GM18511 (cell line): Measurements from ENCODE around the gene KIAA0232.
"Not testable (repeated sequence)": the region's sequence is repeated elsewhere in the genome, so short reads cannot be mapped to it uniquely, and the experiment has no call there.

ENCODE experiments used
- ATAC-seq: cut with Tn5 transposase; IDR thresholded peaks from one replicate; pipeline ENCODE4 v1.9.1; 2021; ENCODE audit warnings: mild to moderate bottlenecking, moderate library complexity; ENCODE audit not compliant: unreplicated experiment

The KIAA0232 gene

DNA sequence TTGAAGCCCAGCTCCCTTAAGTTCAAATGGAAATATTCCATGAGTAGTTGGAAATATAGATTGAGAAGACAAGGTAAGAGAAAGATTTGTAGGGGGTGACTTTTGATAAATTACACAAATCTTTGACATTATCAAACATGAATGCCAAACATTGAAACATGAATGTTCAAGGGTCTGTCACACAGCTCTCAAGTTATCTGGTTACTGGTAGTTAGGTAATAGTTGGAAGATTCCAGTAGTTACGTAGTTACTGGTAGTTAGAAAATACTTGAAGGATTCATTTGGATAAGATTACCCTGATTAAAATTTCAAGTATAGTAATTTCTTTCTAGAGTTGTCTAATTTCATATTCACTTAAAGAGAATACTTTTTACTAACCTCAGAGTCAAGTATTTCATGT lies 20.7 kb downstream of the KIAA0232 start:
- ATAC-seq = no peak

DNA sequence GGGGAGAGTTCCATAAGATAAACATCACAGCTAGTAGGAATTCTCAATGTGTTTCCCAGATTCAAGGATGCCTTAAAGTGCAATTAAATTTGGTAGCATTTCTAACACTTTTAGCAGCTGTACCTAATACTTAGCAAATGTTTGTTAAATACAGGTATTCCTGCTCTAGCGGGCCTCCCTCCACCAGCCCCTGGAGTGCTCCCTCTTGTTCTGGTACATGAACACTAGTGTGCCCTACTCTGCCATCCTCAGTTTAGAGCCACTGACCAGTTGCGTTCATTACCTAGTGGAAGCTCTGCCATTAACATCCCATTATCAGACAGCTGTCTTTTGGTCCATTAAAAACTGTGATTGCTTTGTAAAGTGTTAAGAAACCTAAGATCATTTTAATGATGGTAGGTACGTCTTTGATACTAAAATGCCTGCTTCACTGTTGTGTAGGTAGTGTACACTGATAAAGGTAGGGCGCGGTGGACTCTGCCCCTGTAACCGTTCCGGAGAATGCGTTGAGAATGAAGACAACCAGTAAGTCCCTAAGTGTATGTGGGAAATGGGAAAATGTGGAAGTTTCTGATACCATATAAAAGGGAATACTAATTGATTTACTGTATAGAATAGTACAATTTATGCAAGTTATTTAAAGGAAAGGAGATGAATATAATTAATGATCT lies 21.7 kb downstream of the KIAA0232 start:
- no peak for ATAC-seq

DNA sequence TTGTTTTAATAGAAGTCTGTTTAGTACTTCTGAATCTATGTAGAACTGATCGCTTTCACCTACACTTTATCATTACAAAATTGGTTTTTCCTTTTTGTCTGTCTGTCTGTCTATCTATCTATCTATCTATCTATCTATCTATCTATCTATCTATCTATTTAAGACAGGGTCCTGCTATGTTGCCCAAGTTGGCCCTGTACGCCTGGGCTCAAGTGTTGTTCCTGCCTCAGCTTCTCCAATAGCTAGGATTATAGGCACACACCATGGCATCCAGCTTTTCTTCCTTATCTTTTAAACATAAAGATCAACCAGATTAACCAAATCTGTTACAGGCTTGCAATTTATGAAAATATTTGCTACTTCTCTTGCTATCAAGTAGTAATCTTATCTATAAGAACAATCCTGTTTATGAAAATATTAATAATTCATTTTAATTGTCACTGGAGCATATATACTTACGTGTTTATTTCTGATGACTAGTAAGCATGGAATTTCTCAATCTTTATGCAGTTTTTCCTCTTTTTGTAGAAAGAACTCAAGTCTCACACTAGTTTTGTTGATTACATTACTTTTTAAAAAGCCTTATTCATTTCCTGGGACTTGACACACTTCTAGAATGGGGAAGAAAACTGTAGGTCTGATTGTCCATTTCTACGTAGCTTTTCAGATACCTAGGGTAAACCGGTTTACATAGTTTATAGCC lies 24.5 kb downstream of the KIAA0232 start:
- no peak for ATAC-seq

DNA sequence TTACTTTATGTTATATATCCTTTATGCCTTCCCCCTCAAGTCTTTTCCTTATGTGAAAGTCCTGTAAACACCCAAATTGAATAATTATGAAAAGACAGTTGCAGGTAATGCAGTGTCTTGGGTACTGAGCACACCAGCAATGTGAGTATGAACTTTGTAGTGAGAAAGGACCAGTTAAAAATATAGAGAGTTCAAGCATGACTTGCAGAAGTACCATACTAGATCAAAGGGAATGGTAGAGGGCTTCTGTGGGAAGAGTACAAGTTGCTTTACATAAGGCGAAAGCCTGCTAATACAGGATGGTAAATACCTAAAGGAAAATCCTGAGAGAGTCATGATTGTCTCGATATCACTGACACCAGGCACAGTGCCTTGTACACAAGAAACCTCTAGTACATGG lies 25.7 kb downstream of the KIAA0232 start:
- no peak for ATAC-seq

DNA sequence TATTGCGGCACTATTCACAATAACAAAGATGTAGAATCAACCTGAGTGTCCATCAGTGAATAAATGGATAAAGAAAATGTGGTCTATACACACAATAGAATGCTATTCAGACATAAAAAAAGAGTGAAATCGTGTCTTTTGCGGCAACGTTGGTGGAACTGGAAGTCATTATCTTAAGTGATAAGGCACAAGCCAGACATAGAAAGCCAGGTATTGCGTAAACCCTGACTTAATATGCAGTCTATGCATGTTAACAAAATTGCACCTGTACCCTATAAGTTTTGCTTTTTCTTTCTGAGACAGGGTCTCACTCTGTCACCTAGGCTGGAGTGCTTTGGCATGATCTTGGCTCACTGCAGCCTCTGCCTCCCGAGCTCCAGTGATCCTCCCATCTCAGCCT lies 28.6 kb downstream of the KIAA0232 start:
- ATAC-seq = no peak

DNA sequence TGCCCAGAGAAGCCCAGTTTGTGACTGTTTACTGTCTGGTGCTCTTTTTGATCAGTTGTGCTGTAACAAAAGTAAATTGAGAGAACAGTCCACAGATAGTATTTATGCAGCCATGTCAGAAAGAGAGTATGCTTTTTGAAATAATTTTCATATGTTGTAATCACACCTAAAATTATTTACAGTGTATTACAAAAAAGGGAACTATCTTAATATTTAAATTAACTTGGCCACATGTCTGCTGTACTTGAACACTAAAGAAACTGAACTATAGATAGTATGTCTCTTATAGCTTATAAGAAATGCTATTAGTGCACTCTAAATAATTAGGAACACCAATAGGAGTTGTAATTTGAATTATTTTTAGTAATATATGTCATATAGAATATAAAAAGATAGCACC lies 30.2 kb downstream of the KIAA0232 start:
- ATAC-seq = no peak

DNA sequence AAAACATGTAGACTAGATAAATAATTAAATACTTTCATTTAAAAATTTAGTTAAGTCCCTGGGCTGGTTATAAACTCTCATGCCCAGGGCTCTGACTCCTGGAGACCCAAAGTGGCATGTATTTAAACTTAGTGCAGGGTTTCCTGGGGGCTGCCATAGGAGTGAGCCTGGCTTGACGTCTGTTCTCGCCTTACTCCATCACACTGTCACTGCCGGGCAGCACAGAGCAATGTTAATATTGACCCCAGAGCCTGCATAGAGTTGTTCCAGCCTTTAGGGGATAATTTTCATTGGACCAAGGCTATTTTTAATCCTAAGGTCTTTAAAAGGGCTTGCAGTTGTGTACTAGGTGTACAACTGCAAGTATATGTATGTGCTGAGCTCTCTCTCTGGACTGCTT lies 31.2 kb downstream of the KIAA0232 start:
- no peak for ATAC-seq

DNA sequence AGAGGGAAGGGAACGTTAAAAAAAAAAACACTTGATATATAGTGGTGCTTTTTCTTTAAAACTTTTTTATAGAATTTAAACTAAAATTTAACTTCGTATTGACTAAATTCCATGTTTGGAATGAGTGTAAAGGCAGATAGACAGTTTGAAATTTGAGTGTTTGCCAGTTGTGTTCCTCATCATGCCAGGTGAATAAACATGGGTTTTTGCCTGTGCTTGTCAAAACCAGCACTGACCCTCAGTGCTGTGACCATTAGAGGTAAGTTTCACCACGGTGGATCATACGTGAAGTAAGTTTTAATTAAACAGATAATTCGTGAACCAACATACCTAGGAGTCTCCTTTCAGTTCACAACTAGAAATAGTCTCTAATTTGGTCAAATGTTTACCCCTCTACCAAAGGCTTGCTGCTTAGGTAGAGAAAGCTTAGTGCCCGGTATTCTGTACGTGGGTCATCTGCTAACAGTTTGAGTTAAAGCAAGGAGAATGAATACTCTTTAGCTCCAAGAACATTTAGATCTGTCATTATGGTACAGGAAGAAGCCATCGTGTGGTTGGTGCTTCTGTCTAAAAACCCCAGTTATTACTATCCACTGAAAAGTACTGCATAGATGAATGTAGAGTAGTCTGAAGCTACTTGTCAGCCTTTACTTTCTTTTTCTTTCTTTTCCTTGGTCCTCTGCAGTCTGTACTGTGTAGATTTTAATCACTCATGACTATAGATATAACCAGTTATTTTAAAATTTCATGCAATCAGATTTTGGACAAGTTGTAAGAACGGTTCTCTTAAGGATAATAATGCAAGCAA lies 32.7 kb downstream of the KIAA0232 start:
- ATAC-seq = no peak

DNA sequence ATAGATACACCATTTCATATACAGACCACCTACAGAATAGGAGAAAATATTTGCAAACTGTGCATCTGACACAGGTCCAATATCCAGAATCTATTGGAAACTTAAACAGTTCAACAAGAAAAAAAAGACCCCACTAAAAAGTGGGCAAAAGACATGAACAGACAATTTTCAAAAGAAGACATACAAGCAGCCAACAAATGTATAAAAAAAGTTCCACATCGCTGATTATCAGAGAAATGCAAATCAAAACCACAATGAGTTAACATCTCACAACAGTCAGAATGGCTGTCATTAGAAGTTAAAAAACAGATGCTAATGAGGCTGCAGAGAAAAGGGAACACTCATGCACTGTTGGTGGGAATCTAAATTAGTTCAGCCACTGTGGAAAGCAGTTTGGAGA lies 36.8 kb downstream of the KIAA0232 start:
- no peak for ATAC-seq

DNA sequence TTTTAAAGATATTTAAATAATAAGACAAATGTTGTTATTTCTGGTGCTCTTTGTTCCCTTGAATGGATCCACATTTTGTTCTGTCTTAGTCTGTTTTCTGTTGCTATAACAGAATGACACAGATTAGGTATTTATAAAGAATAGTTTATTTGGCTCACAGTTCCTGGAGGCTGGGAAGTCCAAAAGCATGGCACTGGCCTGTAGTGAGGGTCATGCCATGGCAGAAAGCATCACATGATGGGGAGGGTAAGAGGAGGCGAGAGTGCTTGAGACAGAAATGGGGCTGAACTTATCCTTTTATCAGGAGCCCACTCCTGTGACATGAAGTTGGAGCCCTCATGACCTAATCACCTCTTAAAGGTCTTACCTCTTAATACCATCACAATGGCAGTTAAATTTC lies 38.2 kb downstream of the KIAA0232 start:
- ATAC-seq = no peak

DNA sequence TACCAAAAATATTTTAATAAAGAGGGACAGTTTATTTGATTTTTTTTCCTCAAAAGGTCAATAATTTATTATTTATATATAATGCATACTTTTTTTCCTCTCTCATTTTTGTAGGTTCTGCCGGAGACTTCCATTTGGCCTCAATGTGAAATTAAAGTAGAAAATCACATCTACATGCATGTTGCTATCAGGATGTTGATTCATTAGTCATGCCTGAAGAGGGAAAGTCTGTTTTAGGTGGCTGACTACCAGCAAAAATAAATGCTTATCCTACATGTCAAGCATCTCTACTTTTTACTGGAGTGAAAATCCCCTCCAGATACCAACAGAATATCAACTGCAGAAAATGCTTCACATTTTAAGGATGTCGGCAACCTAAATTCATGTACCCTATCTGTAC lies 41.5 kb downstream of the KIAA0232 start:
- no peak for ATAC-seq

DNA sequence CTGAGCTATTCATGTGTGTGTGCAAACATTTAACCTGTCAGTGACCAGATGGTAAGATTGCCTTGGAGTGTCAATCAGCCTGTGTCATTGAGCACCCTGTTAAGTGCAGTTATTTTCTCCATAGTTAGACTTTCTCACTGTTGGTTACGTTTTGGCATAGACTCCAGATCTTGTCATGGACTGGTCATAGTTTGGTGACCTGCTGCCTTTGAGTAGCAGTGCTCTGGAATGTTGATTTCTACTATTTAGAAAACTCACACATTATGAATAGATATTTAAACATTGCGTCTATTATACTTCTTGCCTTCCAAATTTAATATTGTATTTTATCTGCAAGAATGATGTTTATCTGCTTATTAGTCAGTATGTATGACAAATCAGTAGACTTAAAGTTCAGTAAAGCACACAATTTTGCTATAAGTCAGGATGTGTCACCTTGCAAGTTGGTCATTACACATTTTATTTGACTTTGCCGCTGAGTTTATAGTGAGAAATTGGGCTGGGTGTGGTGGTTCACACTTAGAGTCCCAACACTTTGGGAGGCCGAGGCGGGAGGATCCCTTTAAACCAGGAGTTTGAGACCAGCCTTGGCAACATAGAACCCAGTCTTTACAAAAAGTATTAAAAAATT lies 42.4 kb downstream of the KIAA0232 start:
- ATAC-seq = no peak

DNA sequence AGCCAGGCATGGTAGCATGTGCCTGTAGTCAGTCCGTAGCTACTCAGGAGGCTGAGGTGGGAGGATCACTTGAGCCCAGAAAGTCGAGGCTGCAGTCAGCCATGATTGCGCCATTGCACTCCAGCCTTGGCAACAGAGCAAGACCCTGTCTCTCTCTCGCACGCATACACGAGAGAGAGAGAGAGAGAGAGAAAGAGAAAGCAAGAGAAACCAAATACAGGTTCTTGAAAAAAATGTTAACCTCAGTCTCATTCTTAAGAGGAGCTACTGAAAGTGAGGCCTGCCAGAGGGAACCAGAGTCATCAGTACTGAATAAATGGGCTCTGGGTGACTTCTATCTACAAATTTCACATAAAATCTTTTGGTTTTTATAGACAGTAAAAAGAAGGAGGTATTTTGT lies 42.9 kb downstream of the KIAA0232 start:
- peak; percentile 57 for ATAC-seq

DNA sequence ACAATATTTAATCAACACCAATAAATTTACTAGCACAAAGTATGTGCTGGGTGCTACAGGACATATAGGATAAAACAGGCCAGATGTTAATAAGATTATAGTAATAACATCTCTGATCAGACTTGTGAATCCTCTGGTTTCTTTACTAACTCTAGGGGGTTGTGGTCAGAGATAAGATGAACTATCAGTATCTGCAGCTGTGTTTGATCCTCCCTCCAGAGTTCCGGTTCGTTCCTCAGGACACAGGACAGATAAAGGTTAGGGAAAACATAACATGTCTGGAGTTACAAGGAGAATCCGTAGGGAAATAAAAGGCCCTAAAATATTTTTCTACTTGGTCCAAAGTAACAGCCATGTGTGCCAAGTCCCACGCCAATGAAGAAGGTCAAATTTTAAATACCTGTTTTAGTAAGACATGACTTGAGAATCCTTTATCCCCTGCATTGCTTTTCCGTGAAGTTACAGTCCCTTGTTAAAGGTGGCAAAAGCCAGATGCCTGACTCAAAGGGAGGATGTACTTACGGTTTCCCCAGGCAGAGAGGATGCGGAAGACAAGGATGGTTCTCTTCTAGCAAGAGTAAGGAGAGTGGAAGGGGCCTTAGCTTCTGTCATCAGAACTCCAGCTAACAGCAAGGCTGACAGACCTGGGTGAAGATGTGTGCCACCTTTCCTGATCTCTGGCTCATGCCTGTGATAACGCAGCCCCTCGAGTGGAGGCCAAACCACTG lies 44.4 kb downstream of the KIAA0232 start:
- ATAC-seq = no peak

DNA sequence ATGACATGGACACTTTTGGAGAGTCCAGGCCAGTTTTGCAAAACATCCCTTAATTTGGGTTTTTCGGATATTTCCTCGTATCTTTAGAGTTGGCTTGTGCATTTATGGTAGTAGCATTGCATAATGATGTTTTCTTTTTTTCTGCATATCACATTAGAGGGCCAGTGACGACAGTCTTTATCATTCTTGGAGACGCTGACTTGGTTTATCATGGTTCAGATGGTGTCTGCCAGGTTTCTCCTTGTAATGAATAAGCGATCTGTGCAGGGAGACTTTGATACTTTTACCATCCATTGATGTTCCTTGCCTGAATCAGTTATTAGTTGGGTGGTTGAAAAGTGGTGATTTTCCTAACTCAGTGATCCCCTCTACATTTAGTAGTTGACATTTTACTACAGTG lies 46.6 kb downstream of the KIAA0232 start:
- no peak for ATAC-seq

DNA sequence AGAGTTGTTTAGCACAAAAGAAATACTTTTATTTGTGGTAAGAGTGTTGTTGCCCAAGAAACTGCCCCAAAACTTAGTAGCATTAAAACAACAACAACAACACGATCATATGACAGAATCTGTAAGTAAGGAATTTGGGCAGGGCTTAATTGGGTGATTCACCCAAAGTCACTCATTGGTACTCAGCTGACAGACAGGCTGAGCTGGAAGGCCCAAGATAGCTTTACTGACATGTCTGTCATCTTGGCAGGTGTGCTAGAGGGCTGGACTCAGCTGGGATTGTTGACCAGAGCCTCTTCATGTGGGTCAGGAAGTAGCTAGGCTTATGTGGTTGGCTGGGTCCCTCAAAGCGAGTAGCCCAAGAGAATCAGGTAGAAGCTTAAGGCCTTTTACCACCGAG lies 52.3 kb downstream of the KIAA0232 start:
- ATAC-seq = no peak

DNA sequence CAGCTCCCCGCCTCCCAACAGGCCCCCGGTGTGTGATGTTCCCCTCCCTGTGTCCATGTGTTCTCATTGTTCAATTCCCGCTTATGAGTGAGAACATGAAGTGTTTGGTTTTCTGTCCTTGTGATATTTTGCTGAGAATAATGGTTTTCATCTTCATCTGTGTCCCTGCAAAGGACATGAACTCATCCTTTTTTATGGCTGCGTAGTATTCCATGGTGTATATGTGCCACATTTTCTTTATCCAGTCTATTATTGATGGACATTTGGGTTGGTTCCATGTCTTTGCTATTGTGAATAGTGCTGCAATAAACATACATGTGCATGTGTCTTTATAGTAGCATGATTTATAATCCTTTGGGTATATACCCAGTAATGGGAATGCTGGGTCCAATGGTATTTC lies 53.1 kb downstream of the KIAA0232 start:
- ATAC-seq = not testable (repeated sequence)

DNA sequence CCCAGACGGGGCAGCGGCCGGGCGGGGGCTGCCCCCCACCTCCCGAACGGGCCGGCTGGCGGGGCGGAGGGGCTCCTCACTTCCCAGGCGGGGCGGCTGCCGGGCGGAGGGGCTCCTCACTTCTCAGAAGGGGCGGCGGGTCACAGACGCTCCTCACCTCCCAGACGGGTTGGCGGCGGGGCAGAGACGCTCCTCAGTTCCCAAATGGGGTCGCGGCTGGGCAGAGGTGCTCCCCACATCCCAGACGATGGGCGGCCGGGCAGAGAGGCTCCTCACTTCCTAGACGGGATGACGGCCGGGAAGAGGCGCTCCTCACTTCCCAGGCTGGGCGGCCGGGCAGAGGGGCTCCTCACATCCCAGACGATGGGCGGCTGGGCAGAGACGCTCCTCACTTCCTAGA lies 54.6 kb downstream of the KIAA0232 start:
- ATAC-seq = not testable (repeated sequence)

DNA sequence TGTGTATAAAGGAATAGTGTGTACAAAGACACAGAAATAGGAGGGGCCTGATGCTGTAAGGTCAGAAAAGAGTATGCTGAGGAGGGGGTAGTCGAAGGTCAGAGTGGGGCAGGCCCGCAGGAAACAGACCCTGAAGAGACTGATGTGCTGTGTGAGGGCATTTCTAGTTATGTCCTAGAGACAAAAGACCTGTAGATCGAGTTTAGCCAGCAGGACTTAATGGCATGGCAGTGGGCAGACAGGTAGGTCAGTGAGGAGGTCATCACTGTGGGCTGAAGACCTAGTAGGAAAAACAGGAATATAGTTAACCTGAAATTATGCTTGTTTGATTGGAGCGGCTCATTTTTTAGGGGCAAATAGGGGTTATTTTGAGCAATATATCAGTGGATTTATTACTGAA lies 57.1 kb downstream of the KIAA0232 start:
- no peak for ATAC-seq

DNA sequence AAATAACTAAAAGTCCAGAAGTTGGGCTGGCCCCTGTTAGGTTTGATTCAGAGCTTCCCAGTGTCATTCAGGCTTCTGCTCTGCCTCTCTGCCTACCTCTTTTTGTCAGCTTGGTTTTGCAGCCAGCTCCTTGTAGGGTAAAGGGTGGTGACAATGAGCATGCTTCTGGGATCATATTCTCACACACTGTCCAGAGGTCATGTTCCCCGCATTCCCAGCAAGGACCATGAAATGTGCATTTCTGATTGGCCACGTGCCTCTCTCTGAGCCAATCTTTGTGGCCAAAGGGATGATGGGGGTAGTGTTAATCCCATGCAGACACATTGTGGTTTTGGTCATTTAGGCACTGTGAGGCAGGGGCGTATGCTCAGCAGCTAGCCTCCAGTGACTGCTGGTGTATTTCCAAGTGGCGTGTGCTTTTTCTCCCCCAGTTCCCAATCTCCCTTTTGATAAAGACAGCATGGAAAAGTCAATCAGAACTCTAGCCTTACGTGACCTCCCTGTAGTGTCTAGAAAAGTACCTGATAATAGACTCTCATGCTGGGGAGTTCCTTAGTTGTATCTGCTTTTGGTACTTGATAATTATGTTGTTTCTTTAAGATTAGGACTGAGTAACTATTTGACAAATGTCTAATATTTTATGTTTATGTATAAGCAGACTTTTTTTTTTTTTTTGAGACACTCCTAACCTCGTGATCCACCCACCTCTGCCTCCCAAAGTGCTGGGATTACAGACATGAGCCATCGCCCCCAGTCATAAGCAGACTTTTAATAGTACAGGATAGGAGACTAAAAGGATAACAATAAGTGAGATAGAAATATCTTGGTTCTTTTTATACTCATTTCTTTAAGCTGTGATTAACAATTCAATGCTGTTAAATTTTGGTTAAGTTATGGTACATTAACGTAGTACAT lies 57.8 kb downstream of the KIAA0232 start:
- ATAC-seq = no peak
